ENCODE results near the gene RHOBTB1.
A peak's percentile ranks its signal among the peaks of the same experiment; 100 is the strongest.

The RHOBTB1 gene

GRCh38 chr10:60865198-60865783, 78.7 kb downstream of the RHOBTB1 start:
- TF ChIP-seq ZFP30 (CRISPR knock-in tag; IDR thresholded peaks at IDR 0.05) (no peak), ZFP3 (CRISPR knock-in tag; IDR thresholded peaks at IDR 0.05) (no peak), SNAI2 (CRISPR knock-in tag; IDR thresholded peaks at IDR 0.05) (0 out of 2 replicates have a peak, but pooled peaks have one; percentile 35), CREB5 (CRISPR knock-in tag; IDR thresholded peaks at IDR 0.05; ENCODE audit: low read depth) (no peak), ISL1 (CRISPR knock-in tag; IDR thresholded peaks at IDR 0.05) (peak; percentile 91)
- TF ChIP-seq, protein P1, sequence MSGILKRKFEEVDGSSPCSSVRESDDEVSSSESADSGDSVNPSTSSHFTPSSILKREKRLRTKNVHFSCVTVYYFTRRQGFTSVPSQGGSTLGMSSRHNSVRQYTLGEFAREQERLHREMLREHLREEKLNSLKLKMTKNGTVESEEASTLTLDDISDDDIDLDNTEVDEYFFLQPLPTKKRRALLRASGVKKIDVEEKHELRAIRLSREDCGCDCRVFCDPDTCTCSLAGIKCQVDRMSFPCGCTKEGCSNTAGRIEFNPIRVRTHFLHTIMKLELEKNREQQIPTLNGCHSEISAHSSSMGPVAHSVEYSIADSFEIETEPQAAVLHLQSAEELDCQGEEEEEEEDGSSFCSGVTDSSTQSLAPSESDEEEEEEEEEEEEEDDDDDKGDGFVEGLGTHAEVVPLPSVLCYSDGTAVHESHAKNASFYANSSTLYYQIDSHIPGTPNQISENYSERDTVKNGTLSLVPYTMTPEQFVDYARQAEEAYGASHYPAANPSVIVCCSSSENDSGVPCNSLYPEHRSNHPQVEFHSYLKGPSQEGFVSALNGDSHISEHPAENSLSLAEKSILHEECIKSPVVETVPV (CRISPR knock-in tag; IDR thresholded peaks at IDR 0.05): no peak
- ATAC-seq: peak; percentile 83

DNA sequence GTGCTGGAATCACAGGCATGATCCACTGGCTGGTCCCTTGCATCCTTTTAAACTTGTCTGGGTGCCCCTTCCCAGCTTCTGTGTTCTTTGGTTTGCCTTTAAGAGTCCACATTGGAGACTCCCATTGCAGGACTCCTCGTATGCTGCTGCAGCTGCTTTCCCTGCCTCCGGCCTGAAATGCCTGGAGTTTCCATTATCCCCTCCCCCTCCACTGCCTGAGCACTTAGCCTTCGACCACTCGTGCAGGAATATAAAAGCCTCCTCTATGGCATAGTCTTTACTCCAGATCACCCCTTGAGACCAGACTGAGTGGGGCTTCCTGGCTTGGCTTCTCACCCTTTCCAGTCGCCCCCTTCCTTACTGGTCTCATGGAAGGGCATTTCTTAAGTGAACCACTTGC, 80.2 kb downstream of the RHOBTB1 start:
- TF ChIP-seq POU6F1 (CRISPR knock-in tag; IDR thresholded peaks at IDR 0.05; ENCODE audit: borderline replicate concordance, low read depth) (no peak), TCF4 (CRISPR knock-in tag; IDR thresholded peaks at IDR 0.05; ENCODE audit: borderline replicate concordance) (no peak), TOX (CRISPR knock-in tag; IDR thresholded peaks at IDR 0.05; ENCODE audit: borderline replicate concordance) (no peak)
- ATAC-seq: no peak

DNA sequence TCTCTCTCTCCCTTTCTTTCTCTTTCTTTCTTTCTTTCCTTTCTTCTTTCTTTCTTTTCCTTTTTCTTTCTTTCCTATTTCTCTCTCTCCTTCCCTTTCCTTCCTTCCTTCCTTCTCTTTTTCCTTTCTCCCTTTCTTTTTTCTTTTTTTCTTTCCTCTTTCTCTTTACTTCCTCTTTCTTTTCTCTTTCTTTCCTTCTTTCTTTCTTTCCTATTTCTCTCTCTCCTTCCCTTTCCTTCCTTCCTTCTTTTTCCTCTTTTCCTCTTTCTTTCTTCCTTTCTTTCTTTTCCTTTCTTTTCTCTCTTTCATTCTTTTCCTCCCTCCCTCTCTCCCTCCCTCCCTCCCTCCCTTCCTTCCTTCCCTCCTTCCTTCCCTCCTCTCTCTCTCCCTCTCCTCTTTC, 81.5 kb downstream of the RHOBTB1 start:
- ATAC-seq: no peak

DNA sequence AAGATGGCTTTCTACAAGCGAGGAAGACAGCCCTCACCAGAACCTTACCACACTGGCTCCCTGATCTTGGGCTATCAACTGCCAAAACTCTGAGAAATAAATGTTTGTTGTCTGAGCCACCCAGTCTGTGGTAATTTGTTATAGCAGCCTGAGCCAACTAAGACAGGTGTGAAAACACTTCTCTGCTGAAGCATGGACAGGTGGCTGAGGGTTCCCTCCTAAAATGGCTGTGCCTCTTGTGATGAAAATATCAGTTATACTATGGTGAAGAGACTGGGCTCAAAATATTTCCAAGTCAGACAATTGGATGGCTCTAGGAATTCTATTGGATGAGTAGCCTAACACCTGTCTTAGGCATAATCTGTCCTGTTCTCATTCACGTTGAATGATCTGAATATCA, 87.6 kb downstream of the RHOBTB1 start:
- no peak for ATAC-seq
- TF ChIP-seq ZNF565 (CRISPR knock-in tag; conservative IDR thresholded peaks at IDR 0.05; ENCODE audit: low read depth) (0 out of 2 replicates have a peak, but pooled peaks have one; percentile 61), ZNF8 (CRISPR knock-in tag; IDR thresholded peaks at IDR 0.05) (no peak)

More for the DNA sequence above, 81.5 kb downstream of the RHOBTB1 start:
- TF ChIP-seq, protein P1 (CRISPR knock-in tag; IDR thresholded peaks at IDR 0.05): no peak
- TF ChIP-seq RARB (CRISPR knock-in tag; IDR thresholded peaks at IDR 0.05): no peak
- no peak for TF ChIP-seq ZFP3 (CRISPR knock-in tag; IDR thresholded peaks at IDR 0.05)
- no peak for TF ChIP-seq PPARA (CRISPR knock-in tag; IDR thresholded peaks at IDR 0.05; ENCODE audit: borderline replicate concordance)
- TF ChIP-seq TOX (CRISPR knock-in tag; IDR thresholded peaks at IDR 0.05; ENCODE audit: borderline replicate concordance): no peak
- no peak for TF ChIP-seq CSDC2 (CRISPR knock-in tag; IDR thresholded peaks at IDR 0.05)
- TF ChIP-seq GLIS3 (CRISPR knock-in tag; IDR thresholded peaks at IDR 0.05): no peak
- TF ChIP-seq BACH2 (CRISPR knock-in tag; IDR thresholded peaks at IDR 0.05; ENCODE audit: borderline replicate concordance): no peak
- no peak for TF ChIP-seq ZNF70 (CRISPR knock-in tag; IDR thresholded peaks at IDR 0.05)
- TF ChIP-seq, protein P2, sequence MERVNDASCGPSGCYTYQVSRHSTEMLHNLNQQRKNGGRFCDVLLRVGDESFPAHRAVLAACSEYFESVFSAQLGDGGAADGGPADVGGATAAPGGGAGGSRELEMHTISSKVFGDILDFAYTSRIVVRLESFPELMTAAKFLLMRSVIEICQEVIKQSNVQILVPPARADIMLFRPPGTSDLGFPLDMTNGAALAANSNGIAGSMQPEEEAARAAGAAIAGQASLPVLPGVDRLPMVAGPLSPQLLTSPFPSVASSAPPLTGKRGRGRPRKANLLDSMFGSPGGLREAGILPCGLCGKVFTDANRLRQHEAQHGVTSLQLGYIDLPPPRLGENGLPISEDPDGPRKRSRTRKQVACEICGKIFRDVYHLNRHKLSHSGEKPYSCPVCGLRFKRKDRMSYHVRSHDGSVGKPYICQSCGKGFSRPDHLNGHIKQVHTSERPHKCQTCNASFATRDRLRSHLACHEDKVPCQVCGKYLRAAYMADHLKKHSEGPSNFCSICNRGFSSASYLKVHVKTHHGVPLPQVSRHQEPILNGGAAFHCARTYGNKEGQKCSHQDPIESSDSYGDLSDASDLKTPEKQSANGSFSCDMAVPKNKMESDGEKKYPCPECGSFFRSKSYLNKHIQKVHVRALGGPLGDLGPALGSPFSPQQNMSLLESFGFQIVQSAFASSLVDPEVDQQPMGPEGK (CRISPR knock-in tag; IDR thresholded peaks at IDR 0.05; ENCODE audit: borderline replicate concordance): no peak
- no peak for TF ChIP-seq POU6F1 (CRISPR knock-in tag; IDR thresholded peaks at IDR 0.05; ENCODE audit: borderline replicate concordance, low read depth)

Measured in SK-N-SH treated with all-trans-retinoic acid at 6 μM for 48 hours (cell line).